Measurements from ENCODE around the gene NKPD1.
"Not testable (repeated sequence)": the region's sequence is repeated elsewhere in the genome, so short reads cannot be mapped to it uniquely, and the experiment has no call there.

NKPD1 gene

DNA sequence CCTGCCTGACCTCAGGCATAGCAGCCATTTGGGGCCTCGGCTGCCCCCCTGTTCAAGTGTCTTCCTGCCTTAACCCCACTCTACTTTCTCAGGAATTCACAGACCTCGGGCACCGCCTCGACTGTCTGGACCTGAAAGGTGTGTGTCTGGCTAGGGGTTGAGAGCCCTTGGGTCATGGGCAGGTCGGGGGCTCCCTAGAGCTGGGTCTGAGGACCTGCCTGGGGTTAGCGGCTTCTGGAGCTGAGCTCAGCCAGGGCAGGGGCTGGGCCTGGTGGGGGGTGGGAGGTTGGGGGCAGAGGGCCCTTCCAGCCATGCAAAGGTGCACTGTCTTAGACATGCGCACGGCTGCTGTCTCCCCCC is 20.7 kb downstream of the NKPD1 start:
- DNase-seq (ENCODE audit: low read depth), result no peak

DNA sequence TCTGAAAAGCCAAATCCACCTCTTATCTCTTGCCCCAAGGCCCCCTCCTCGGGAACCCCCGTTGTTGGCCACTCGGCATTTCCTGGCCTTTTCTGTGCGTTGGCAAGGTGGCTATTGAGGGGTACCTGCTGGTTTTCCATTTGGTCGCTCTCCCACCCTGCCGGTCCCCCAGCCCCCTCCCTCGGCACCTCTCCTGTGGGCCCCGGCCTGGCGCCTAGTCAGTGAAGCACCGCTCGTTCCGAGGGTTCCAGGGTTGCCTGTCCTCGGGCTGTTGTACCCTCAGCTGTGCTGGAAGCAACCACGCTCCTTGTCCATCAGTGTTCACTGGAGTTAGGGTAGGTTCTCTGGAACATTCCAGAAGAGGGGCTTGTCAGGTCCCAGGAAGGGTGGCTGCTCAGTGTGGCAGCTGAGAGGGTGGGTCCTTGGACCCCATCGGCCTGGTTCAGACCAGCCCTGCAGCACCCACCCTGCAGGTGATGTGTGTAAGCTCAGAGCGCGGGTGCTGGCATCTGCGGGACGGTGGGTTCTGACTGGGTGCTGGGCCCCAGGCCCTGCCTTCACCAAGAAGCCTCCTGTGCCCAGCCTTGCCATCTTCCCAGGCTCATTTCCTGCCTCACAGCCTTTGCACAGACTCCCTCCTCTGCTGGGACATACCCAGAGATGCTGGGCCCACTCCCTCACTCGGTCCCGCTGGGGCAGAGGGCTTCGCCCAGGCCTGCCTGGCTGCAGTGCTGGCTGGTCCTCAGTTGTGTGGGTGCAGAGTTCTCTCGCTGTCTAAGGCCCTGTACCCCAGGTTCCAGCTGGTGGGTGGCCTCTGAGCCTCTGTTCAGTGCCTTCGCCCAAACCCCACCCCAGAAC is 21.3 kb downstream of the NKPD1 start:
- DNase-seq (ENCODE audit: low read depth), result no peak

DNA sequence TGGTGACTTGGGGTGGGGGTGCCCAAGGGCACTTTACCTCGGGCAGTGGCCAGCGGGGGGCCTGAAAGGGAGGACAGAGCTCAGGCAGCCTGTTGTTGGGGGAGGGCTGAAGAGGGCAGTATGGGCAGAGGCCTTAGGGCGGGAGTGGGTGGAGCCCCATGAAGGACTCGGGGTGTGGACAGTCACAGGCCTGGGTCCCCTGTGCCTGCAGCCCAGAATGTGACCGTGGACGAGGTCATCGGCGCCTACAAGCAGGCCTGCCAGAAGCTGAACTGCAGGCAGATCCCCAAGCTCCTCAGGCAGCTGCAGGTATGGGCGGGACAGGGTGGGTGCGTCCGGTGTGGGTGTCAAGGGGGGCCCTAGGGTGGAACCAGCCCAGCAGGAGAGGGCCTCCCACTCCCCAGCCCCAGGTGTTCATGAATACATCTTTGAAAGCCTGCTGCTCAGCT is 22.5 kb downstream of the NKPD1 start:
- DNase-seq (ENCODE audit: low read depth), result no peak

DNA sequence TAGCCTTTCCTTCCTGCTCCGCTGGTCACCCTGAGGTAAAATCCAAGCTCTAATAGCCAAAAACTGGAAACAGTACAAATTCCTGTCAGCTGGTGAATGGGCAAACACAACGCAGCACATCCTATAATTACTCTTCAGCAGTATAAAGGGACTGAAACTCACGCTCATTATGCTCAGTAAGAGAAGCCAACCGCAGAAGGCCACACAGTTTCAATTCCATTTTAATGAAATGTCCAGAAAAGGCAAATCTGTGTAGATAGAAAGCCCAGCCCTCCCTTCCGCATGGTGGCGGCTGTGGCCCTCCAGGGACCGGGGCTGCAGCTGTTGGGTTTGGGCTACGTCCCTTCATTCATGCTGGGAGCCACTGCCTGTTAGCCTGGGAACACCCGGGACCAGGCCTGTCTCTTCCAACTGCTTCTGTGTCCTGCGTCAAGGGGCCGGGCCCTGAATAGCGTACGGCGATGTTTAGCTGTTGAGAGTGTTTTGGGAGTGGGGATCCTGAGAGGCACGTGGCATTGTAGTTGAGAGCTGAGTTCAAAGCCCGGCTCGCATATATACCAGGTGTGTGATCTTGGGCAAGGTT is 23.5 kb downstream of the NKPD1 start:
- DNase-seq (ENCODE audit: low read depth), result no peak

DNA sequence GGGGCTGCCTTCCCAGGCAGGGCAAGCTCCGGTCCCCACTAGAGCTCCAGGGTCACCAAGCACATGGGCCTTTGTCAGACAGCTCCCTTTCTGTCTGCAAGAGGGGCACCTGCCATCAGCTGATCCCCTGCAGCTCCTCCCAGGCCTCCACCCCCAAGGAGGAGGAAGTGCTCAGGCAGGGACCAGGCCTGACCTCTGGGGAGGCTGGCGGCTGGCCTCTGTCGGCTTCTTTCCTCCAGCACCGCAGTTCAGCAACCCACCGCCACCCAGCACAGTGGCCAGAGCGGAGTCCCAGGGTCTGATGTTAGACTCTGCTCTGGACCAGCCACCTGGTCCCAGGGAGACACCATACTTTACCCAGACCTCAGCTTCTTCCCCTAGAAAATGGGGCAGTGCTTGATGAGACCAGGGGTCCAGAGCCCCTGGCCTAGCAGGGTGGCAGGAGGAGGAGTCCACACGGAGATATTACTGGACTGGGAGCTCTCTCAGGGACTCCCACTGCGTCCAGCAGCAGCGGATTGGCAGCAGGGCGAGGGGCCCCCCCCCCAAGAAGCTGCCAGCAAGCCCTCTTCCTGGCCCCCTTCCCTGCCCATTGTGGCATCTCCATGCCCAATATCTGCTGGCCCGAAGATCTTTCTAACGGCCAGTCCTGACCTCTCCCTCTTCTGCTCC is 24.1 kb downstream of the NKPD1 start:
- DNase-seq (ENCODE audit: low read depth), result no peak

DNA sequence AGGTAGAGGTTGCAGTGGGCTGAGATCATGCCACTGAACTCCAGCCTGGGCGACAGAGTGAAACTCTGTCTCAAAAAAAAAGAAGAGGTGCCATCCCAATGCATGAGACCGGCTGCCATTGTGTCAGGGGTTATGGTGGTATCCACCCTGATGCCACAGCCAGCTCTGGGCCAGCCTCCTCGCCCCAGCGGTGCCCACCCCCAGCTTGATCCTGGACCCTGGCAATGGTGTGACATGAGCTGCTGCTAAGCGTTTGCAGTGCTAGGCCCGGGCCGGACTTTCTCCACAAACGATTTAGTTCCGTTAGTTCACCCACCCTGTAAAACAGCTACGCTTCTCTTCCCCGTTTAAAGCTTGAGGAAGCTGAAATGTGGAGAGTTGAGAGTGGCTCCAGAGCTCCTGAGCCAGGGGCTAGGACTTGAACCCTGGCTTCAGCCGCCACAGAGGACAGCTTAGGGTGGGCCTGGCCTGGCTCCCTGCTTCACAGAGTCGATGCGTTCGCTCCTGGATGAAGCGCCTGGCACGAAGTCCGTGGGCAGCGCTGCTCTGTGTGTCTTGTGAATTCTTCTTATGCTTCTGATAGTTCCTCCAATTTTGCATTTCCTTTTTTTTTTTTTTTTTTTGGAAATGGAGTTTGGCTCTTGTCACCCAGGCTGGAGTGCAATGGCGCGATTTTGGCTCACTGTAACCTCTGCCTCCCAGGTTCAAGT is 25.5 kb downstream of the NKPD1 start:
- DNase-seq (ENCODE audit: low read depth), result no peak

DNA sequence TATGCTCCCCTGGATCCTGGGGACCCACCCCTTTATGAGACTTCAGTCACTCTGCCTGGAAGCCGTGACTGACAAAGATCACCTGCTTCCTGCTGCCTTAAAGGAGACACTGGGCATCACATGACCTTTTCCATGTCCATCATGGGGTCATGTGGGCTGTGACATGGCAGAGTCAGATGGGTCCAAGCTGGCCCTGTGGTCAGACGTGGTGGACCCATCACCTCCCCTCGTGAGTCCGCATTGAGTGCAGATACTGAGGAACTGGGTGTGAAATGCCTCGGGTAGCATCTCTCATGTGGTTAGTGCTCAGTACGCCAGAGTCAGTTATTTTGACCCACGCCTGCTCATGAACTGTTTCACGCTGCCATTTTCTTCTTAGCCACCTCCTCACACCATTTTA is 27.1 kb downstream of the NKPD1 start:
- DNase-seq (ENCODE audit: low read depth), result no peak

DNA sequence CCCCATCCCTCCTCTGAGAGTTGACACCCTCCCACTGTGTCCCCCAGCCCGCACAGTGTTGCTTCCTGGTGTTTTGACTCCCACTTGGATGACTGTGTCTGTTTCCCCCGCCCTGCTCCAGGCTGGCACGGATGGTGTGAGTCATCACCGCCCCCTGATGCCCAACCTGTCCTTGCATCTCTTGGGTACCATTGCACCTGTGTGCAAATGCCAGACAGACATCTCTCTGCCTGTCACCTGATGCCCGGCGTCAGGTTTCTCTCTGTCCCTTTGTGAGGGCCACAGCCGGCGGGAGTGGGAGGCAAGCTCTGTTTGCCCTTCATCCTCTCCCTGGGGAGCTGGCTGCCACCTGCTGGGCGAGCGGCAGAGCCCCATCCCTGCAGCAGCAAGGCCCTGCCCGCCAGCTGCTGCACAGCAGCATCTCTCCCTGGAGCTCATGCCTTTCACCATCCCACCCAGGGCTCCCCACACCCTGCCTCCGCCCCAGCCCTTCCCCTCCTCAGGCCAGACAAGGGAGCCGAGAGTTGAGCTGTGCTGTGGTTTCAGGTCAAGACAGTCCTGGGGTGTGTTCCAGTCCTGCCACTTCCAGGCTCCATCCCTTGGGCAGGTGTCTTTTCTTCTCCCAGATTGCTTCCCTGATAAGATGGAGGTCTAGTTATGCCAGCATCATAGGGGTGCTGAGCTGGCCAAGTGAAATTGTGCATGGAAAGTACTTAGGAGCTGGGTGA is 29.7 kb downstream of the NKPD1 start:
- DNase-seq (ENCODE audit: low read depth), result no peak

DNA sequence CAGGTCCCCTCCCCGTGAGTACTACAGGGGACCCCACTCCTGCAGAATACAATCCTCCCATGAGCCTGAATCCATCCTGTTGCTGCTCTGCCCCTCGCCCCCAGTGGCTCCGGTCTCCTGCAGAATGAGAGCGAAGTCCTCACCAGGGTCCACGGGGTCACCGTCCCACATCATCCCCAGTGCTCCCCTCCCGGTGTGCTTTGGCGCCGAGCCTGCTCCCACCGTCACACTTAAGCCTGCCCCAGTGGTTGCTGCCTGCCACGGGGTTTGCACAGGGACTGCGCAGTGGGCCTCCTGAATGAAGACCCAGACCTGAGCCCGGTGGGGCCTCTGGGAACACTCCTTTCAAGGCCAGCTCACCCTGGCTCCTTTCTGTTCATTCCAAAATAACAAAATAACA is 30.5 kb downstream of the NKPD1 start:
- DNase-seq (ENCODE audit: low read depth), result no peak

DNA sequence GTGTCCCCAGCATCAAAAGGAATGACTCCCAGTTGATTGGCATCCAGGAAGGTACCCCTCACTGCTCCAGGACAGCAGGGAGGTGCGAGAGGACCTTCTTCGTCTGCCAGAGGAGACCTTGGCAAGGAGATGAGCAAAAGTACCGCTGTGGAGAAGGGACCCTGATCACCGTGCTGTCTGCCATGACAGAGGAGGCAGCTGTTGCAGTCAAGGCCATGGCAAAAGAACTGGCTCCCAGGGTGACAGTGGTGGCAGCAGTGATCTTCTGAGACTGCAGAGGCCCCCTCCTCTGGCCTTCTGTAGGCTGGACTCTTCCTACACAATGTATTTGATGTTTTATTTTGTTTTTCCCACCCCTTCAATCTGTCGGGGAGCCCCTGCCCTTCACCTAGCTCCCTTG is 32.0 kb downstream of the NKPD1 start:
- no peak for DNase-seq (ENCODE audit: low read depth)

DNA sequence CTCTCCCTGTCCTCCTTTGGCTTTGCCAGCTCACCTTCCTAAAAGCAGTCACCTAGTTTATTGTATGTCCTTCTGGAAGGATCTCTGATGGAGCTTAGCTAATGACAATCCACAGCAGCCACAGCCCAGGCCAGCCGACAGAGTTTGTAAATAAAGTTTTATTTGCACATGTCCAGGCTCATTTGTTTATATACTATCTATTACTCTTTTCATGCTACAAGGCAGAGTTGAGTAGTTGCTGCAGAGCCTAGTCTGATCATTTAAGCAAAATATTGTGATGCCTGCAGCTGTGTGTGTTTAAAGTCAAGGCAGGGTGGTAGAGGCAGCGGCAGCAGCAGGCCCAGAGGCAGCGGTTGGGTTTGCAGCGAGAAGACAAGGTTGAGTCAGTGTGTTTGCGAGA is 32.6 kb downstream of the NKPD1 start:
- DNase-seq (ENCODE audit: low read depth), result no peak

DNA sequence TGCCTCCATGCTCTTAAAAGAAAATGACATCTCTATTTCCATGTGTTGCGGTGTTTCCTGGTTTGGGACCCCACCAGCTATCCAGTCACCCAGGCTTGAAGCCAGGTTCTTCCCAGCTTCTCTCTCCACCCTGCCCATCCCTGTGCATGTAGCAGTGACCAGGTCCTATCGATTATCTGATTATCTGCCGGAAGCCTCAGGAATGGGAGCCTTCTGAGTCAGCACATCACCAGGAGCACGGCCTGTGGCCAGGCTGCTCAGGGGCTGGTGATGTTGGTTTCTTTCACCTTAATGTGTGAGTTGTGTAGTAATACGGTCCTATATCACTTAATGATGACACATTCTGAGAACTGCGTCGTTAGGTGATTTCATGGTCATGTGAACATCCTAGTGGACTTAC is 34.1 kb downstream of the NKPD1 start:
- no peak for DNase-seq (ENCODE audit: low read depth)

DNA sequence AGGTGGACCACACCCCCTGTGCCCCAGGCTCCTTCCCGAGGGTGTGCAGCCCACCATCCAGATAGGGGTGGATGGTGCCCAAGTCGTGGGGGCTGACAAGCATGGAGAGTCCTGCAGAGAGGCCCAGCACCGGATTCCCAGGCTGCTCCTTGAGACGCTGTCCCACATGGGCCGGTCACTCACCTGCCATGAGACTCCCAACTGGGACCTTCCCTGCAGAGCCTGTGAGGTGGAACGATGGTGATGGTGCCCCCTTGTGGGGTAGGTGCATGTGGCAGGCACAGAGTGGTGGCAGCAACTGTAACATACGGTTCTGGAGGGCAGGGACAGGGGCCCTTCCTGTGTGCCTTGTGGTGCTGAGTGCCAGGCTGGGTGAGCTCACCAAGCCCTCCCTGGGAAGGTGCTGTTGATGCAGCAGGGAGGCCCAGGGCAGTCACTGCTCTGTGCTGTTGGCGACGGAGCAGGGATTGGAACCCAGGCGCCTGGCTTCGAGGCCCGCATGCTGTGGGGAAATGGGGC is 34.7 kb downstream of the NKPD1 start:
- peak; percentile 65 for DNase-seq (ENCODE audit: low read depth)

DNA sequence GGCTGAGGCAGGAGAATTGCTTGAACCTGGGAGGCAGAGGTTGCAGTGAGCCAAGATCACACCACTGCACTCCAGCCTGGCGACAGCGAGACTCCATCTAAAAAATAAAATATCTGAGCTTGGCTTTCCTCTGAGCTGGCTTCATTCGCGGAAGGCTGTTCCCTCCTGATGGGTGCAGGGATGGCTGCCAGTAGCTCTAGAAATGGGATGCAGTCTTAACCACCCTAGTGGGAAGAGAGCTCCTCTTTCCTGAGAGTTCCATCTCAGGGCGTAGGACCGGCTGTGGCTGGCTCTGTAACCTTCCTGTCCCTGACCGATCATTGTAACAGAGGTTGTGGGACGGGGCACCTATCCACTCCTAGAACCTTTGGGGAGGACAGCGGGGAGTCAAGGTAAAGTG is 35.4 kb downstream of the NKPD1 start:
- no peak for DNase-seq (ENCODE audit: low read depth)

DNA sequence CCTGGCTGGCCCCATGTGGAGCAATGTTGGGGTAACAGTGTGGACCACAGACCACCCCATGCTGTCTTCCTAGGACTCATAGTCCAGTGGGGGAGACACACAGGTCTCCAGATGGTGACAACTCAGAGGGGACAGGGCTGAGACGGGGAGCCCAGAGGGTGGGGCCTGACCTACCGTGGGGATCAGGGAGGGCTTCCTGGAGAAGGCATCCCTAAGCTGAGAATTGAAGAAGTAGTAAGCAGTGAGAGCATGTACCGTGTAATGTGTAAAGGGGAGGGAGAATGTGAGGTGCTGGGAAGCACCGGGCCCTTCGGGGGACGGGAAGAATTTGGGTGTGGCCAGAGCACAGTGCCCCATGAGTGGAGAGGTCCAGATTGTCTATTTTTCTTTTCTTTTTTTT is 36.8 kb downstream of the NKPD1 start:
- DNase-seq (ENCODE audit: low read depth), result no peak

DNA sequence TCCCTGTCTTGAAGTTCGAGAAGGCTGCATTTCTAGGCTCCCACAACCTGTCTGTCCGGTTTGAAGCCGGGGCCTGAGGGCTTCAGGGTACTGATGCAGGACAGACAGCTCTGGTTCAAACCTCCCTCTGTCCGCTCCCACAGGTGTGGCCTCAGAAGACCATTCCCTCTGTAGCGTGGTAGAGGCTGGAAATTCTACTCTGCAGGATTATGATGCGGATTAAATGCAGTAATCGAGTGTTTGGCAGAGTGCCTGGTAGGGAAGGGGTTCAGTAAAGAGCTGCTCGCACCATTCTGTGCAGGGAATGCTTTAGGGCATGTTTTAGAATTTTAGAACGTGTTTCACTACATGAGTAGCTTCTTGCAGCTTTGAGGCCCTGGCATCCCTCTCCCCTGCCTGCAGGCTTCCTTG is 37.3 kb downstream of the NKPD1 start:
- no peak for DNase-seq (ENCODE audit: low read depth)

DNA sequence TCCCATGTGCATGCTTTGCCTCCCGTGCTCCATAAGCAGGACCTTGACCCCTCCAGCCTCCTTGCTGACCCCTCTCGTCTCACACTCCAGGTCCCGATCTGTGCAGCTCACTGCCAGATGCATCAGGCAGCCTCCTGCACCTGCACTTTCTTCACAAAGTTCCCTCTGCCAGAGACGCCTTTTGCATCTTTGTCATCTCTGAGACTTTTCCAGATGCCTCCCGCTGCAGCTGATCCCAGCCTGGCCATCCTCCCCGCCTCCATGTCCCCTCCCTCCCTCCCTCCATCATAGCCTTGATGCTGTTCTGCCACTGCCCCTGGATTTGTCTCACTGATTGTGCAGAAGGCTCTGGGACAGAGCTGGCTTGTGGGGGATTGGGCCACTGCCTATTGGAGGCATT is 38.0 kb downstream of the NKPD1 start:
- no peak for DNase-seq (ENCODE audit: low read depth)

DNA sequence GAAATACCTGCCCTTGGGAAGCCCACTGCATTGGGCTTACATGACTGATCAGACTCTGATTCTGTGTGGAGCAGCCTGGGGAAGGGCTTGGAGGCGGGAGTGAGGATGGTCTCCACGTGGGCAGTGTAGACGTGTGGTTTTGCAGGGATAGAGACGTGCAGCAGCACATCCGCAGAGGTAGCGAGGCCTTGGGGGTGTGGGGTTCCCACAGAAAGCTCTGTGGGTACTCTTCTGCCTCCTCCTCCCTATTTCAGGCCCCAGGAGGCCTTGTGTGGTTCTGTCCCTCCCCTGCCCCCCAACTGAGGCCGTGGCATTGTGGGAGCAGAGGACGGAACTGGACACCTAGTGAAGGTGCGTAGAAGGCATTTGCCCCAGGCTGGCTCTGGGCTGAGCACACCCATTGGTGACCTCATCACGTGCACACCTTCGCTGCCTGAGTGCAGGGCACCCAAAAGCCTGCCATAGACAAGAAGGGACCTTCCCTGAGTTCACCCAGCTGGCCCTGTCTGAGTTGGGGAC is 38.9 kb downstream of the NKPD1 start:
- DNase-seq (ENCODE audit: low read depth), result no peak

DNA sequence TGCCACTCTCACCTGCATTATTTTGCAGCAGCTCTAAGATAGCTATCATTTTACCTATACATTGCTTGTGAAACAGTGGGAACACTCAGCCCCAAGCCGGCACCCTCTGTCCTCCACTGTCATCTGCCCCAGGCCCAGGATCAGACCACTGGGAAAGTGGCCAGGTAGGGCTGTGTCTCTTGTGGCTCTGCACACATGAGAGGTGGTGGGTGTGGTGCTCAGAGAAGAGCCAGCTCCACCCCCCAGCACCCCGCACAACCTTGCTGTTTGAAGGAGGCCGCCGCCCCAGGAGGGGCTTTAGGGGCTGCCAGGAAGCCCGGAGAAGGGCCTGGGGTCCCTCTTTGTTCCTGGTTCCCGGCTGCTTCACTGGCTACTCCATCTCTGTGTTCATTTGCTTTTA is 41.2 kb downstream of the NKPD1 start:
- DNase-seq (ENCODE audit: low read depth), result no peak

DNA sequence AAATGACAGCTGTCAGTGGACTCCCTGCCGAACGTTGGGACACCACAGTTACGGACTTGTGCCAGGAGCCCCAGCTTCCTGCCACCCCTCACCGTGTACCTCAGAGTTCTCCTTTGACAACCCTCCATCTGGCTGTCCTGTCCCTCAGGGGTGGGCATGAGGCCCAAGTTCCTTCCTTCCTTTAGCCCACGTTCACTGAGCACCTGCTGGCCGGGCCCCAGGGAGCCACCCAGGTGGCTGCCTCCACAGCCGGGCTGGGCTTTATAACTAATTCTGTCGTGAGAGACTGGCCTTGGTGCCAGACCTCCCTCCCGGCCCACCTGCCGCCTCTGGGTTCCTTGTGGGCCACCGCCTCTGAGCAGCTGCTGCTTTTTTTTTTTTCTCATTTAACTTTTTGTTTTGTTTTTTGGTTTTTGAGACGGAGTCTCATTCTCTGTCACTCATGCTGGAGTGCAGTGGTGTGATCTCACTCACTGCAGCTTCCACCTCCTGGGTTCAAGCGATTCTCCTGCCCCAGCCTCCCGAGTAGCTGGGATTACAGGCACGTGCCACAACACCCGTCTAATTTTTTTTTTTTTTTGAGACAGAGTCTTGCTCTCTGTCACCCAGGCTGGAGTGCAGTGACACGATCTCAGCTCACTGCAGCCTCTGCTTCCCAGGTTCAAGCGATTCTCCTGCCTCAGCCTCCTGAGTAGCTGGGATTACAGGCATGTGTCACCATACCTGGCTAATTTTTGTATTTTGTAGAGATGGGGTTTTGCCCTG is 42.0 kb downstream of the NKPD1 start:
- DNase-seq (ENCODE audit: low read depth), result not testable (repeated sequence)

DNA sequence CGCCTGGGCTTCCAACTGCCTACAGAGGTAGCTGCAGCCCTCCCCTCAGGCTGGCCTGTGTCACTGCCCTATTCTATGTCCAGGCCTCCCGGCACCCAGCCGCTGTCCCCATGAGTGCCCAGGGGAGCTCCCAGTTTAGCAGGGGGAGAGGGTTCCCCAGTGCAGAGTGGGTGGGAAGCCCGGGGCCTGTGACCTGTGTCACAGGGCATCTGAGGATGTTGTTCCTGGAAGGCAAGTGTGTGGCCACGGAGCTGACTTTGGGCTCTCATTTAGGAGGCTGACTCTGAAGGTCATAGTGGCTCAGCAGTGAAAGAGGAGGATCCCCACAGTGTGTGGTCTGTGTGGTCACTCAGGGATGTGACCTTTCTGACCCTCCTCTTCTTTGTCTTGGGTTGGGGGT is 42.7 kb downstream of the NKPD1 start:
- DNase-seq (ENCODE audit: low read depth), result no peak

Measured in activated T-cell treated with anti-CD3 and anti-CD28 coated beads for 48 hours (primary cell).